Fibroblast of lung (primary cell): ENCODE results near the gene ZYG11B. TPM values are rescaled to one million over a fixed set of nuclear protein-coding genes. Genes with fewer than 3 reads are reported as not detected.

Experiments used
- DNase-seq, 2 donors: peaks; one replicate each; pipeline versions ENCODE4 v3.0.0 to v3.0.0-alpha.2; 2010; ENCODE audit warnings: low read depth in 2 of 2
- H2AFZ ChIP-seq: 2 replicates; pipeline ENCODE4 v1.5.1; 2012; ENCODE audit warnings: low read length, control low read depth, inconsistent platforms
- H3K27ac ChIP-seq: 2 replicates; pipeline ENCODE4 v1.5.1; 2011; ENCODE audit warnings: low read length, control low read depth; ENCODE audit not compliant: insufficient read depth
- H3K27me3 ChIP-seq: 2 replicates; pipeline ENCODE4 v1.5.1; 2011; ENCODE audit warnings: mild to moderate bottlenecking, low read length; ENCODE audit not compliant: control insufficient read depth, insufficient read depth
- H3K36me3 ChIP-seq: 2 replicates; pipeline ENCODE4 v1.5.1; 2011; ENCODE audit warnings: low read length; ENCODE audit not compliant: control insufficient read depth, insufficient read depth
- H3K4me1 ChIP-seq: 2 replicates; pipeline ENCODE4 v1.5.1; 2011; ENCODE audit warnings: low read length; ENCODE audit not compliant: control insufficient read depth, insufficient read depth; ENCODE audit errors: extremely low read depth
- H3K4me2 ChIP-seq: 2 replicates; pipeline ENCODE4 v1.5.1; 2011; ENCODE audit warnings: low read length, control low read depth; ENCODE audit not compliant: insufficient read depth; ENCODE audit errors: extremely low read depth
- H3K4me3 ChIP-seq, 4 experiments: fragments of 200-600 bp in 1 of 4; sonication (generic) in 1 of 4; replicated peaks in 1 of 4; 2 replicates each; pipeline ENCODE4 v1.5.1; 2011 to 2016; ENCODE audit warnings: low read length in 4 of 4, low read depth in 3 of 4, mild to moderate bottlenecking in 3 of 4, control low read depth in 2 of 4, inconsistent platforms in 1 of 4, mixed read lengths in 1 of 4; ENCODE audit not compliant: insufficient read depth in 1 of 4; ENCODE audit errors: control extremely low read depth in 1 of 4
- H3K79me2 ChIP-seq: 2 replicates; pipeline ENCODE4 v1.5.1; 2012; ENCODE audit warnings: mild to moderate bottlenecking, low read length, inconsistent platforms; ENCODE audit not compliant: control insufficient read depth, insufficient read depth
- H3K9ac ChIP-seq: 2 replicates; pipeline ENCODE4 v1.5.1; 2011; ENCODE audit warnings: mild to moderate bottlenecking, low read length, control low read depth; ENCODE audit not compliant: insufficient read depth
- H3K9me3 ChIP-seq: 2 replicates; pipeline ENCODE4 v1.5.1; 2012; ENCODE audit warnings: low read depth, low read length; ENCODE audit not compliant: control insufficient read depth, insufficient read depth
- H4K20me1 ChIP-seq: 2 replicates; pipeline ENCODE4 v1.5.1; 2011; ENCODE audit warnings: low read length; ENCODE audit not compliant: control insufficient read depth, insufficient read depth; ENCODE audit errors: extremely low read depth
- CTCF ChIP-seq, 2 donors: IDR thresholded peaks in 1 of 2; conservative IDR thresholded peaks in 1 of 2; 1 replicate in 1 of 2; 2 replicates in 1 of 2; pipeline ENCODE4 v1.5.1; 2011 to 2012; ENCODE audit warnings: low read length in 2 of 2, control low read depth in 1 of 2, inconsistent platforms in 1 of 2, low read depth in 1 of 2, mild to moderate bottlenecking in 1 of 2
- EZH2 ChIP-seq: IDR thresholded peaks from 2 replicates; pipeline ENCODE4 v1.5.1; 2012; ENCODE audit warnings: low read length, control low read depth, mild to moderate bottlenecking; ENCODE audit errors: missing control alignments
- polyA minus RNA-seq: library from RNA; depleted of rRNA, polyadenylated mRNA; stranded (reverse); fragments of >200 nt; gene quantifications from 2 replicates; pipeline ENCODE4 v1.2.3, GENCODE V29; 2011; ENCODE audit warnings: low replicate concordance
- polyA plus RNA-seq, 2 donors: library from polyadenylated mRNA; depleted of rRNA in 1 of 2; stranded (reverse) in 1 of 2; unstranded in 1 of 2; fragments of >200 nt; gene quantifications; 2 replicates each; pipeline ENCODE4 v1.2.1, GENCODE V29; 2011 to 2012; ENCODE audit warnings: missing spikeins in 1 of 2
- total RNA-seq: library from RNA; depleted of rRNA; stranded (reverse); fragments of >200 nt; gene quantifications from 2 replicates; pipeline ENCODE4 v1.2.1, GENCODE V29; 2014

ZYG11B gene
- total RNA-seq (36.7 and 50.7 TPM in 2 replicates), polyA plus RNA-seq (21.1 and 30.2 TPM in 2 replicates), polyA minus RNA-seq (22.3 and 23.3 TPM in 2 replicates)
- 9.6 and 14.1 TPM in 2 replicates for polyA plus RNA-seq (2012)

GRCh38 chr1:52726265-52727113 is at the start of gene ZYG11B:
Gene ZYG11B (plus strand): TSS chr1:52726453. CDS start chr1:52726654, 201 bp downstream.
- Histone ChIP-seq H3K27ac (peak within 1 kb of the TSS; percentile 21), H3K79me2 (peaks cover 39% of the 10 kb centered on the region), H3K4me2 (peak within 1 kb of the TSS; percentile 88), H3K4me3 (peak within 1 kb of the TSS; percentile 61 to 86 (median 80)), H2AFZ (peak within 1 kb of the TSS; percentile 97), H3K9ac (peak within 1 kb of the TSS; percentile 74), H3K27me3 (no peaks in the 10 kb centered on the region), H3K36me3 (no peaks in the 10 kb centered on the region), H3K4me1 (no peaks in the 10 kb centered on the region), H3K9me3 (no peaks in the 10 kb centered on the region), H4K20me1 (no peaks in the 10 kb centered on the region)
- DNase-seq: peak; percentile 79 to 81
- TF ChIP-seq EZH2 (no peak), CTCF (conservative IDR thresholded peaks at IDR 0.05 in 1 of 2, IDR thresholded peaks at IDR 0.05 in 1 of 2; ENCODE audit: low read depth in 1 of 2, low read length in 2 of 2) (no peak)

GRCh38 chr1:52677076-52677806 is 49.0 kb upstream of the ZYG11B start:
- no peaks in the 10 kb centered on the region for H3K36me3 ChIP-seq
- no peak overlapping the region for H3K4me2 ChIP-seq
- H3K27ac ChIP-seq: no peak overlapping the region
- H3K4me3 ChIP-seq: no peak overlapping the region
- H3K27me3 ChIP-seq: no peaks in the 10 kb centered on the region
- no peak overlapping the region for H3K9ac ChIP-seq
- no peak for DNase-seq
- H3K4me1 ChIP-seq: no peaks in the 10 kb centered on the region
- H3K9me3 ChIP-seq: no peaks in the 10 kb centered on the region
- H4K20me1 ChIP-seq: no peaks in the 10 kb centered on the region
- no peak for TF ChIP-seq EZH2
- TF ChIP-seq CTCF (conservative IDR thresholded peaks at IDR 0.05 in 1 of 2, IDR thresholded peaks at IDR 0.05 in 1 of 2; ENCODE audit: low read depth in 1 of 2, low read length in 2 of 2): no peak
- no peak overlapping the region for H2AFZ ChIP-seq
- H3K79me2 ChIP-seq: no peaks in the 10 kb centered on the region

GRCh38 chr1:52679048-52679447 is 47.2 kb upstream of the ZYG11B start:
- no peak overlapping the region for H3K4me3 ChIP-seq
- no peak for DNase-seq
- no peaks in the 10 kb centered on the region for H3K4me1 ChIP-seq
- H4K20me1 ChIP-seq: no peaks in the 10 kb centered on the region
- H3K9ac ChIP-seq: no peak overlapping the region
- no peaks in the 10 kb centered on the region for H3K79me2 ChIP-seq
- no peaks in the 10 kb centered on the region for H3K36me3 ChIP-seq
- H3K9me3 ChIP-seq: no peaks in the 10 kb centered on the region
- H3K27ac ChIP-seq: no peak overlapping the region
- H3K27me3 ChIP-seq: no peaks in the 10 kb centered on the region
- no peak for TF ChIP-seq CTCF (conservative IDR thresholded peaks at IDR 0.05 in 1 of 2, IDR thresholded peaks at IDR 0.05 in 1 of 2; ENCODE audit: low read depth in 1 of 2, low read length in 2 of 2)
- TF ChIP-seq EZH2: no peak
- no peak overlapping the region for H3K4me2 ChIP-seq
- H2AFZ ChIP-seq: no peak overlapping the region
